HepG2 (cell line): Measurements from ENCODE around the gene TNFRSF6B. TPM values are rescaled to one million over a fixed set of nuclear protein-coding genes. Genes with fewer than 3 reads are reported as not detected.

Experiments used
- DMTF1 ChIP-seq: sonication (generic); formaldehyde crosslinking; IDR thresholded peaks from 2 replicates; pipeline ENCODE4 v1.4.0; 2020; ENCODE audit warnings: mild to moderate bottlenecking, missing genetic modification reagents
- GRHL1 ChIP-seq: sonication (generic); formaldehyde crosslinking; conservative IDR thresholded peaks from 2 replicates; pipeline ENCODE4 v1.8.0; 2022; ENCODE audit warnings: missing genetic modification reagents
- HNF1B ChIP-seq: sonication (generic); formaldehyde crosslinking; IDR thresholded peaks from 2 replicates; pipeline ENCODE4 v1.5.1; 2020; ENCODE audit warnings: mild to moderate bottlenecking, moderate library complexity, missing genetic modification reagents
- POLR2AphosphoS5 ChIP-seq: IDR thresholded peaks from 2 replicates; pipeline ENCODE4 v1.6.1; 2012; ENCODE audit warnings: low read depth, low read length
- PPARG ChIP-seq: conservative IDR thresholded peaks from 2 replicates; pipeline ENCODE4 v1.6.1; 2016; ENCODE audit warnings: missing biosample characterization, missing genetic modification reagents
- SIX1 ChIP-seq: sonication (generic); formaldehyde crosslinking; IDR thresholded peaks from 2 replicates; pipeline ENCODE4 v1.4.0; 2020; ENCODE audit warnings: missing genetic modification reagents, borderline replicate concordance
- SMAD9 ChIP-seq: sonication (generic); formaldehyde crosslinking; IDR thresholded peaks from 2 replicates; pipeline ENCODE4 v1.5.1; 2020; ENCODE audit warnings: mild to moderate bottlenecking, missing genetic modification reagents
- TMF1 ChIP-seq: sonication (generic); formaldehyde crosslinking; IDR thresholded peaks from 2 replicates; pipeline ENCODE4 v1.8.1; 2022; ENCODE audit warnings: low read depth, missing genetic modification reagents
- ZBED4 ChIP-seq: sonication (generic); formaldehyde crosslinking; IDR thresholded peaks from 2 replicates; pipeline ENCODE4 v1.4.0; 2020; ENCODE audit warnings: missing genetic modification reagents, borderline replicate concordance
- ZBTB3 ChIP-seq: sonication (generic); formaldehyde crosslinking; IDR thresholded peaks from 2 replicates; pipeline ENCODE4 v1.4.0; 2020; ENCODE audit warnings: low read depth, mild to moderate bottlenecking, moderate library complexity, missing genetic modification reagents, borderline replicate concordance
- ZFP82 ChIP-seq: sonication (generic); formaldehyde crosslinking; IDR thresholded peaks from 2 replicates; pipeline ENCODE4 v1.5.1; 2020; ENCODE audit warnings: mild to moderate bottlenecking, missing genetic modification reagents, borderline replicate concordance
- ZNF24 ChIP-seq: fragments of 450-650 bp; IDR thresholded peaks from 2 replicates; pipeline ENCODE4 v1.6.1; 2017; ENCODE audit warnings: antibody characterized with exemption, mild to moderate bottlenecking
- ZNF577 ChIP-seq: sonication (generic); formaldehyde crosslinking; IDR thresholded peaks from 2 replicates; pipeline ENCODE4 v1.4.0; 2020; ENCODE audit warnings: mild to moderate bottlenecking, low read depth, missing genetic modification reagents, borderline replicate concordance
- ZNF7 ChIP-seq: IDR thresholded peaks from 2 replicates; pipeline ENCODE4 v1.6.1; 2016; ENCODE audit warnings: missing biosample characterization, missing genetic modification reagents
- ZNF720 ChIP-seq: sonication (generic); formaldehyde crosslinking; IDR thresholded peaks from 2 replicates; pipeline ENCODE4 v1.4.0; 2020; ENCODE audit warnings: missing genetic modification reagents
- polyA plus RNA-seq, 8 experiments: library from polyadenylated mRNA; depleted of rRNA in 3 of 8; stranded (reverse) in 7 of 8; unstranded in 1 of 8; fragments of >200 nt; fragmentation: Illumina TruSeq in 4 of 8; extraction: Trizol in 4 of 8; gene quantifications; 2 replicates each; pipeline versions ENCODE4 v1.2.1 to v1.2.3, GENCODE V29; 2011 to 2016; ENCODE audit warnings: low read depth in 4 of 8, missing spikeins in 1 of 8, mixed read lengths in 1 of 8; ENCODE audit not compliant: insufficient read depth in 1 of 8
- total RNA-seq, 5 experiments: library from RNA; depleted of rRNA; stranded (reverse); fragments of >200 nt; fragmentation: Illumina TruSeq; extraction: Trizol; gene quantifications; 2 replicates each; pipeline ENCODE4 v1.2.3, GENCODE V29; 2016; ENCODE audit warnings: low read depth in 1 of 5
- TF ChIP-seq, protein P1 (sequence below): sonication (generic); formaldehyde crosslinking; IDR thresholded peaks from 2 replicates; pipeline ENCODE4 v1.5.1; 2020; ENCODE audit warnings: mild to moderate bottlenecking, missing genetic modification reagents, borderline replicate concordance
- TF ChIP-seq, protein P2 (sequence below): IDR thresholded peaks from 2 replicates; pipeline ENCODE4 v1.6.1; 2016; ENCODE audit warnings: mild to moderate bottlenecking, missing biosample characterization, missing genetic modification reagents

TNFRSF6B gene
- total and polyA plus RNA-seq, 2 of the 13 experiments (the other 11 are each of a cell fraction or from before 2014, with no cell fraction given): 0.24 TPM; not detected in 1

GRCh38 chr20:63707558-63708300, 11.3 kb downstream of the TNFRSF6B start, which contains the start of the genes ARFRP1 and ZGPAT (continued):
- TF ChIP-seq HNF1B (CRISPR knock-in tag): peak; percentile 12; the same call in 1 of the 2 replicates
- peak; percentile 84; the same call in 1 of the 2 replicates for TF ChIP-seq ZBED4 (CRISPR knock-in tag)
- no peak; the same call in 1 of the 2 replicates for TF ChIP-seq SIX1 (CRISPR knock-in tag)
- peak; percentile 75; the same call in 1 of the 2 replicates for TF ChIP-seq ZBTB3 (CRISPR knock-in tag)
- peak; percentile 85 for TF ChIP-seq PPARG (CRISPR knock-in tag)
- TF ChIP-seq POLR2AphosphoS5: peak; percentile 69
- TF ChIP-seq ZNF7 (CRISPR knock-in tag): no peak
- TF ChIP-seq, protein P1, sequence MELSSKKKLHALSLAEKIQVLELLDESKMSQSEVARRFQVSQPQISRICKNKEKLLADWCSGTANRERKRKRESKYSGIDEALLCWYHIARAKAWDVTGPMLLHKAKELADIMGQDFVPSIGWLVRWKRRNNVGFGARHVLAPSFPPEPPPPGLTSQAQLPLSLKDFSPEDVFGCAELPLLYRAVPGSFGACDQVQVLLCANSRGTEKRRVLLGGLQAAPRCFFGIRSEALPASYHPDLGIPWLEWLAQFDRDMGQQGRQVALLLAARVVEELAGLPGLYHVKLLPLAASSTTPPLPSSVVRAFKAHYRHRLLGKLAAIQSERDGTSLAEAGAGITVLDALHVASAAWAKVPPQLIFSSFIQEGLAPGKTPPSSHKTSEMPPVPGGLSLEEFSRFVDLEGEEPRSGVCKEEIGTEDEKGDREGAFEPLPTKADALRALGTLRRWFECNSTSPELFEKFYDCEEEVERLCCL (CRISPR knock-in tag): no peak
- no peak for TF ChIP-seq DMTF1 (CRISPR knock-in tag)
- peak; percentile 96; the same call in 1 of the 2 replicates for TF ChIP-seq ZNF720 (CRISPR knock-in tag)
- TF ChIP-seq SMAD9 (CRISPR knock-in tag): peak; percentile 83
- peak; percentile 99 for TF ChIP-seq ZFP82 (CRISPR knock-in tag)
- TF ChIP-seq GRHL1: no peak
- TF ChIP-seq TMF1 (CRISPR knock-in tag): peak; percentile 98
- no peak for TF ChIP-seq ZNF577 (CRISPR knock-in tag)
- TF ChIP-seq, protein P2, sequence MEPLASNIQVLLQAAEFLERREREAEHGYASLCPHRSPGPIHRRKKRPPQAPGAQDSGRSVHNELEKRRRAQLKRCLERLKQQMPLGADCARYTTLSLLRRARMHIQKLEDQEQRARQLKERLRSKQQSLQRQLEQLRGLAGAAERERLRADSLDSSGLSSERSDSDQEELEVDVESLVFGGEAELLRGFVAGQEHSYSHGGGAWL (CRISPR knock-in tag): peak; percentile 97
- TF ChIP-seq ZNF24: no peak
